GM12878 (cell line): ENCODE measurements around the gene PPP1R15A. TPM values are rescaled to one million over a fixed set of nuclear protein-coding genes. Genes with fewer than 3 reads are reported as not detected.
A peak's percentile ranks its signal among the peaks of the same experiment; 100 is the strongest.

Source experiments
- BHLHE40 ChIP-seq, 2 experiments: fragments of 450-650 bp in 1 of 2; IDR thresholded peaks; 2 replicates each; pipeline ENCODE4 v1.6.1; 2011 to 2017; ENCODE audit warnings: low read depth in 2 of 2, borderline replicate concordance in 1 of 2, improper control_type of control experiment in 1 of 2, low read length in 1 of 2, mild to moderate bottlenecking in 1 of 2
- CREB1 ChIP-seq: IDR thresholded peaks from 2 replicates; pipeline ENCODE4 v1.6.1; 2012; ENCODE audit warnings: low read depth, mild to moderate bottlenecking, inconsistent platforms
- ETV6 ChIP-seq, 2 experiments: fragments of 450-650 bp in 1 of 2; IDR thresholded peaks in 1 of 2; conservative IDR thresholded peaks in 1 of 2; 2 replicates each; pipeline ENCODE4 v1.6.1; 2014; ENCODE audit warnings: antibody characterized with exemption in 1 of 2, borderline replicate concordance in 1 of 2, low read depth in 1 of 2, mild to moderate bottlenecking in 1 of 2, moderate library complexity in 1 of 2
- JUNB ChIP-seq: IDR thresholded peaks from 2 replicates; pipeline ENCODE4 v1.6.1; 2016; ENCODE audit warnings: antibody characterized with exemption, mild to moderate bottlenecking
- NR2F1 ChIP-seq: fragments of 450-650 bp; conservative IDR thresholded peaks from 2 replicates; pipeline ENCODE4 v1.6.1; 2017; ENCODE audit warnings: mild to moderate bottlenecking
- POLR2AphosphoS2 ChIP-seq: IDR thresholded peaks from 2 replicates; pipeline ENCODE4 v1.6.1; 2011; ENCODE audit warnings: low read depth, mild to moderate bottlenecking, low read length, improper control_type of control experiment, moderate library complexity
- POLR2AphosphoS5 ChIP-seq: IDR thresholded peaks from 2 replicates; pipeline ENCODE4 v1.6.1; 2011; ENCODE audit warnings: mild to moderate bottlenecking, low read length, inconsistent platforms
- SKIL ChIP-seq: fragments of 450-650 bp; IDR thresholded peaks from 2 replicates; pipeline ENCODE4 v1.6.1; 2017; ENCODE audit warnings: mild to moderate bottlenecking, low read depth, inconsistent platforms; ENCODE audit not compliant: poor library complexity, severe bottlenecking
- polyA plus RNA-seq, 11 experiments: library from polyadenylated mRNA; depleted of rRNA in 4 of 11; unstranded in 6 of 11; stranded (reverse) in 5 of 11; fragments of >200 nt; fragmentation: Nextera tagmentation in 4 of 11; fragmentation: Illumina TruSeq in 1 of 11; extraction: Ambion mirVana in 4 of 11; extraction: Trizol in 1 of 11; gene quantifications; 1 replicate in 1 of 11; 2 replicates in 10 of 11; pipeline versions ENCODE4 v1.2.1 to v1.2.3, GENCODE V29; 2011 to 2016; ENCODE audit warnings: inconsistent platforms in 2 of 11, missing spikeins in 2 of 11, low read depth in 1 of 11
- total RNA-seq, 4 experiments: library from RNA; depleted of rRNA in 3 of 4; stranded (reverse); fragments of >200 nt in 3 of 4; fragmentation: Illumina TruSeq in 1 of 4; extraction: Trizol in 1 of 4; gene quantifications; 2 replicates each; pipeline versions ENCODE4 v1.2.1 to v1.2.3, GENCODE V29; 2013 to 2021

Gene PPP1R15A
- total and polyA plus RNA-seq, 10 of the 15 experiments (the other 5 are each of a cell fraction or from before 2014, with no cell fraction given) = 0.68 to 50.8 (median 27.7) TPM

GRCh38 chr19:48876043-48876981 is 4.1 kb downstream of the PPP1R15A start (continued):
- peak; percentile 66 for TF ChIP-seq POLR2AphosphoS2
- peak; percentile 69 for TF ChIP-seq POLR2AphosphoS5
- TF ChIP-seq ETV6 (conservative IDR thresholded peaks at IDR 0.05 in 1 of 2, IDR thresholded peaks at IDR 0.05 in 1 of 2; ENCODE audit: borderline replicate concordance in 1 of 2, low read depth in 1 of 2) = 0 out of 4 replicates have a peak, but pooled peaks of 1 of the 2 experiments have one; percentile 7
- peak; percentile 94 to 98 for TF ChIP-seq BHLHE40 (IDR thresholded peaks at IDR 0.05; ENCODE audit: borderline replicate concordance in 1 of 2, low read depth in 2 of 2, low read length in 1 of 2)
- TF ChIP-seq NR2F1 = peak; percentile 46; the same call in 1 of the 2 replicates
- peak; percentile 39; the same call in 1 of the 2 replicates for TF ChIP-seq CREB1
- TF ChIP-seq SKIL = peak; percentile 33
- TF ChIP-seq JUNB = peak; percentile 44
- TF ChIP-seq, all 136 proteins: peak for 21; not testable (repeated sequence) for 115
